GM21367 (cell line): ENCODE data around the gene RBM28.

Experiments used
- ATAC-seq: cut with Tn5 transposase; IDR thresholded peaks from one replicate; pipeline ENCODE4 v1.9.1; 2021; ENCODE audit not compliant: unreplicated experiment

The RBM28 gene

GRCh38 chr7:128263420-128263819, 80.3 kb downstream of the RBM28 start:
- no peak for ATAC-seq

- ATAC-seq: no peak
Measured at GRCh38 chr7:128262273-128263028, 81.3 kb downstream of the RBM28 start.

DNA sequence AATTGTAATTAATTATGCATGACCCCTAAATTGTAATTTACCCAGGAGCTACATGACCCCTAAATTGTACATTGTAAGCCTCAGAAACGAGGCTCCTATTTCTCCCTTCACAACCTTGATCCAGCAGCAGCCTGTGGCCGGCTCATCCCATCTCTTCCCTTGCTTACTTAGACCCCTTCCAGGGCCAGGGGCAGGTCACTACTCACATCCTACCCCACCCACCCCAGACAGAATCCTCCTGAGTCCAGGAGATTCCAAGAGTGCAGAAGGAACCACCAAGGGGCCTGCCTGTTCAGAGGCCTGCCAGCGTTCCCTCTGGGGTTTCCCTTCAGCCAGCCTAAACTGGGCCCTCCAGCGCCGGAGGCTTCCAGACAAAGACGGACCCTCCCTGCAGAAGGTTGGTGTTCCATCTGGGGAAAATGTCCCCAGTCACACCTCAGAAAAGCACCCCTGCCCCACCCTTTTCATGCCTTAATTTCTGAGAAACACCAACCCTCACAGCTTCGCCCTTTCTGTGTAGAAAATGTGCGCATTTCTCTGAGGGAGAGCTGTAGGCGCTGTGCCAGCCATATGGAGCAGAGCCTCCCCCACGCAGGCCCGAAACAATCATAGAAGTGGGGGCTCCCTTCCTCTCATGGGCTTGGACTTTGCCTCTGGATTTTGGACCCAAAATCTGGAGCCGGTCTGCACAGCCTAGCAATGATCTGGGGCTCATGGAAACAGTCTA, 83.5 kb downstream of the RBM28 start:
- no peak for ATAC-seq

- no peak for ATAC-seq
Measured at GRCh38 chr7:128259131-128260061, 84.3 kb downstream of the RBM28 start.

DNA sequence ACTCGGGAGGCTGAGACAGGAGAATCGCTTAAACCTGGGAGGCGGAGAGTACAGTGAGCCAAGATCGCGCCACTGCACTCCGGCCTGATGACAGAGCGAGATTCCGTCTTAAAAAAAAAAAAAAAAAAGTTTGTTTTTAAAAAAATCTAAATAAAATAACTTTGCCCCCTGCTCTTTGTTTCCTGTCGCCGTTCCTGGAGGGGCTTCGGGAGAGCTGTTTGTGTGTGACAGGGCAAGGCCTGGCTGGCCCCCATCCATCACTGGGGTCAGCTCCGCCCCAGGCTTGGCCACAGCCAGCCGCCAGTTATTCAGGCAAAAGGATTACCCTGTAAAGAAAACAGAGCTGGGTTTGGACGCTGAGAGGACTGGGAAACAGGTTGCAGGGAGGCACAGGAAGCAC, 86.2 kb downstream of the RBM28 start:
- ATAC-seq: no peak

GRCh38 chr7:128255271-128255670, 88.4 kb downstream of the RBM28 start:
- no peak for ATAC-seq

DNA sequence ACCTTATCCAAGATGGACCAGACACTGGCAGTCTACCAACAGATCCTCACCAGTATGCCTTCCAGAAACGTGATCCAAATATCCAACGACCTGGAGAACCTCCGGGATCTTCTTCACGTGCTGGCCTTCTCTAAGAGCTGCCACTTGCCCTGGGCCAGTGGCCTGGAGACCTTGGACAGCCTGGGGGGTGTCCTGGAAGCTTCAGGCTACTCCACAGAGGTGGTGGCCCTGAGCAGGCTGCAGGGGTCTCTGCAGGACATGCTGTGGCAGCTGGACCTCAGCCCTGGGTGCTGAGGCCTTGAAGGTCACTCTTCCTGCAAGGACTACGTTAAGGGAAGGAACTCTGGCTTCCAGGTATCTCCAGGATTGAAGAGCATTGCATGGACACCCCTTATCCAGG, 89.2 kb downstream of the RBM28 start:
- ATAC-seq: no peak

DNA sequence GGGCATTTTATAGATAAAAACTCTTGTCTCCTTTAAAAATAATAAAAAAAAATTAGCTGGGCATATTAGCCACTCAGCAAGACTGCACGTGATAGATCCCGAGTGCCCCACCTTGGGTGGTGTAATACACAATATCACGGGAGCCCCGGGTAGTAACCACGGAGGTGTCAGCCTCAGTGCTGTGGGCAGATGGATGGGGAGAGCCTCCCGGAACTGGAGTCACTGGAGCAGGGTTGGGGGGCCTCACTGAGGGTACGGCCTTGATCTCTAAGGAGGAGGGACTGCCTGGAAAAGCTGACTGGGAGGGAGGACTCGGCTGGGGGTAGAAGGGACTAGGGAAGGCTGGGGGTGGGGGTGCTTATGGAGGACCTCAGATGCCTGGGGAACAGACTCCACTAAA, 90.0 kb downstream of the RBM28 start:
- ATAC-seq: no peak

- no peak for ATAC-seq
Measured at GRCh38 chr7:128251337-128251736, 92.4 kb downstream of the RBM28 start.
